K562 (cell line): ENCODE data around the gene AS3MT. TPM values are rescaled to one million over a fixed set of nuclear protein-coding genes. Genes with fewer than 3 reads are reported as not detected.

Experiments used
- ATAC-seq: fragments of 200-7000 bp; cut with Tn5 transposase; 3 replicates; pipeline ENCODE4 v1.9.1; 2020; ENCODE audit warnings: moderate library complexity
- BruUV-seq: library from RNA; stranded (reverse); fragments of 400-500 nt; replicated peaks from 2 replicates; lab custom pipeline; 2021; lab: Mats Ljungman, UMichigan
- CTCF ChIA-PET: fragments of 300-600 bp; formaldehyde crosslinking; extraction: SDS; loops from one replicate; lab custom pipeline; 2021; ENCODE audit warnings: low intra/inter-chr PET ratio; lab: Yijun Ruan, JAX
- POLR2A ChIA-PET: fragments of 300-600, 350-650 bp; sonication (Branson Sonifier 250); formaldehyde crosslinking; extraction: SDS; loops from one replicate; lab custom pipeline; 2021; ENCODE audit warnings: antibody characterized with exemption, inconsistent platforms; lab: Yijun Ruan, JAX
- DNase-seq, 4 experiments: peaks; one replicate each; pipeline versions ENCODE4 v3.0.0 to v3.0.0-alpha.2; 2011 to 2018; ENCODE audit warnings: low spot score in 3 of 4, mixed read lengths in 3 of 4; ENCODE audit errors: extremely low read depth in 1 of 4
- FAIRE-seq: peaks from 2 replicates; lab custom pipeline; 2011; peaks lifted over from hg19 to GRCh38; lab: Jason Lieb, UNC
- H2AFZ ChIP-seq: 2 replicates; pipeline ENCODE4 v1.6.0; 2011; ENCODE audit warnings: low read depth, low read length, control low read depth, inconsistent platforms
- H3K27ac ChIP-seq: fragments of 200-600 bp; 3 replicates; pipeline ENCODE4 v1.8.0; 2011; ENCODE audit warnings: low read depth, mild to moderate bottlenecking, control low read depth, inconsistent platforms, low read length, moderate library complexity, mixed read lengths; ENCODE audit errors: extremely low read depth
- H3K27me3 ChIP-seq, 2 experiments: fragments of 300-600 bp in 1 of 2; 2 replicates in 1 of 2; 3 replicates in 1 of 2; pipeline versions ENCODE4 v1.6.0 to v1.8.0; 2011; ENCODE audit warnings: inconsistent platforms in 2 of 2, low read length in 2 of 2, mild to moderate bottlenecking in 1 of 2, mixed read lengths in 1 of 2, moderate library complexity in 1 of 2; ENCODE audit not compliant: control insufficient read depth in 2 of 2, insufficient read depth in 2 of 2
- H3K36me3 ChIP-seq: fragments of 300-600 bp; 3 replicates; pipeline ENCODE4 v1.8.0; 2011; ENCODE audit warnings: mild to moderate bottlenecking, low read length, inconsistent platforms; ENCODE audit not compliant: control insufficient read depth, insufficient read depth
- H3K4me1 ChIP-seq, 2 experiments: fragments of 200-600 bp in 1 of 2; replicated peaks in 1 of 2; 2 replicates in 1 of 2; 3 replicates in 1 of 2; pipeline versions ENCODE4 v1.5.1 to v1.8.0; 2011; ENCODE audit warnings: inconsistent platforms in 2 of 2, low read length in 2 of 2, mild to moderate bottlenecking in 1 of 2, mixed read lengths in 1 of 2, moderate library complexity in 1 of 2; ENCODE audit not compliant: control insufficient read depth in 2 of 2, insufficient read depth in 2 of 2
- H3K4me2 ChIP-seq: 2 replicates; pipeline ENCODE4 v1.6.1; 2011; ENCODE audit warnings: low read length, control low read depth, inconsistent platforms, mixed read lengths; ENCODE audit not compliant: insufficient read depth
- H3K4me3 ChIP-seq: fragments of 200-600 bp; sonication (generic), shearing (Covaris generic); 2 replicates; pipeline ENCODE4 v1.5.1; 2016; ENCODE audit warnings: control low read depth, inconsistent platforms
- H3K79me2 ChIP-seq: fragments of 200-600 bp; 3 replicates; pipeline ENCODE4 v1.8.0; 2011; ENCODE audit warnings: low read length, inconsistent platforms; ENCODE audit not compliant: control insufficient read depth, insufficient read depth
- H3K9ac ChIP-seq, 2 experiments: 2 replicates each; pipeline versions ENCODE4 v1.6.0 to v1.6.1; 2011; ENCODE audit warnings: low read depth in 2 of 2, low read length in 2 of 2, control low read depth in 1 of 2, inconsistent platforms in 1 of 2, mild to moderate bottlenecking in 1 of 2, mixed read lengths in 1 of 2; ENCODE audit not compliant: insufficient read depth in 1 of 2
- H3K9me1 ChIP-seq: one replicate; pipeline ENCODE4 v1.6.0; 2011; ENCODE audit warnings: inconsistent platforms, mild to moderate bottlenecking, low read length, moderate library complexity; ENCODE audit not compliant: control insufficient read depth, insufficient read depth
- H3K9me3 ChIP-seq: replicated peaks from 2 replicates; pipeline ENCODE4 v1.5.1; 2011; ENCODE audit warnings: low read depth, low read length, inconsistent platforms; ENCODE audit not compliant: control insufficient read depth, insufficient read depth
- H4K20me1 ChIP-seq: replicated peaks from 2 replicates; pipeline ENCODE4 v1.6.1; 2011; ENCODE audit warnings: low read length, inconsistent platforms, mixed read lengths; ENCODE audit not compliant: control insufficient read depth, insufficient read depth
- ADNP ChIP-seq: fragments of 200-800 bp; sonication (Bioruptor generic); IDR thresholded peaks from 2 replicates; pipeline ENCODE4 v1.6.1; 2016; ENCODE audit warnings: missing genetic modification characterization, missing compliant biosample characterization
- ATF6 ChIP-seq: sonication (generic); formaldehyde crosslinking; IDR thresholded peaks from 2 replicates; pipeline ENCODE4 v1.4.0; 2020; ENCODE audit warnings: mild to moderate bottlenecking, missing genetic modification reagents
- CC2D1A ChIP-seq: fragments of 450-650 bp; IDR thresholded peaks from 2 replicates; pipeline ENCODE4 v1.6.1; 2017; ENCODE audit warnings: mild to moderate bottlenecking
- HCFC1 ChIP-seq: IDR thresholded peaks from 2 replicates; pipeline ENCODE4 v1.6.1; 2012; ENCODE audit warnings: low read depth, low read length, improper control_type of control experiment
- HMGN3 ChIP-seq: IDR thresholded peaks from 2 replicates; pipeline ENCODE4 v1.6.1; 2011; ENCODE audit warnings: borderline replicate concordance, low read depth, mild to moderate bottlenecking, mixed read lengths, low read length; ENCODE audit not compliant: insufficient read length; ENCODE audit errors: extremely low read depth
- MTA2 ChIP-seq: fragments of 450-650 bp; IDR thresholded peaks from 2 replicates; pipeline ENCODE4 v1.6.1; 2016; ENCODE audit warnings: low read depth
- NELFE ChIP-seq: IDR thresholded peaks from 2 replicates; pipeline ENCODE4 v1.6.1; 2011; ENCODE audit warnings: mild to moderate bottlenecking; ENCODE audit not compliant: insufficient read depth, insufficient read length
- NFIX ChIP-seq: fragments of 250-450 bp; sonication (Bioruptor Pico); IDR thresholded peaks from 2 replicates; pipeline ENCODE4 v1.4.0; 2020; ENCODE audit warnings: low read depth, mild to moderate bottlenecking, moderate library complexity
- POLR2AphosphoS2 ChIP-seq: IDR thresholded peaks from 2 replicates; pipeline ENCODE4 v1.6.1; 2012; ENCODE audit warnings: low read length, improper control_type of control experiment
- SRSF3 ChIP-seq: fragments of 200-400 bp; formaldehyde crosslinking; IDR thresholded peaks from 2 replicates; pipeline ENCODE4 v1.6.1; 2016; ENCODE audit warnings: mild to moderate bottlenecking, low read length, moderate library complexity; ENCODE audit not compliant: insufficient read depth
- TEAD4 ChIP-seq, 2 experiments: sonication (generic) in 1 of 2; formaldehyde crosslinking in 1 of 2; IDR thresholded peaks; 2 replicates each; pipeline versions ENCODE4 v1.6.1 to v1.8.0; 2012 to 2022; ENCODE audit warnings: borderline replicate concordance in 1 of 2, inconsistent platforms in 1 of 2, low read length in 1 of 2, mild to moderate bottlenecking in 1 of 2, missing genetic modification reagents in 1 of 2
- ZBTB5 ChIP-seq: fragments of 450-650 bp; IDR thresholded peaks from 2 replicates; pipeline ENCODE4 v1.6.1; 2017; ENCODE audit warnings: antibody characterized with exemption
- ZNF12 ChIP-seq: sonication (generic); formaldehyde crosslinking; IDR thresholded peaks from 2 replicates; pipeline ENCODE4 v1.4.0; 2020; ENCODE audit warnings: mild to moderate bottlenecking, missing genetic modification reagents
- ZNF124 ChIP-seq: sonication (generic); formaldehyde crosslinking; IDR thresholded peaks from 2 replicates; pipeline ENCODE4 v1.8.1; 2022; ENCODE audit warnings: missing genetic modification reagents
- ZNF197 ChIP-seq: fragments of 200-800 bp; sonication (Bioruptor generic); IDR thresholded peaks from 2 replicates; pipeline ENCODE4 v1.6.1; 2016; ENCODE audit warnings: low read depth, missing genetic modification characterization, missing compliant biosample characterization
- ZNF408 ChIP-seq: fragments of 250-450 bp; sonication (Bioruptor Pico); IDR thresholded peaks from 2 replicates; pipeline ENCODE4 v1.4.0; 2020; ENCODE audit warnings: low read depth, mild to moderate bottlenecking, moderate library complexity
- WGBS: fragments of 100-300 bp; shearing (Covaris generic); methylation state at CpG from one replicate; pipeline ENCODE4 v1.1.6; 2016; ENCODE audit warnings: low coverage, mixed read lengths; ENCODE audit not compliant: insufficient coverage; ENCODE audit errors: missing lambda C conversion rate; 5-methylcytosine and 5-hydroxymethylcytosine counted together
- in situ Hi-C: fragments of 300-500 bp; cut with MboI; formaldehyde crosslinking; loops from 4 replicates; pipeline ENCODE4 v1.15.0; 2018; ENCODE audit warnings: inconsistent platforms, mixed read lengths
- intact Hi-C: fragments of 100-400 bp; cut with micrococcal nuclease; formaldehyde crosslinking; loops from 2 replicates; pipeline ENCODE4 v1.14.2; 2022
- polyA plus RNA-seq, 8 experiments: library from polyadenylated mRNA; depleted of rRNA in 4 of 8; stranded (reverse) in 5 of 8; unstranded in 3 of 8; fragments of >200 nt; fragmentation: Nextera tagmentation in 2 of 8; fragmentation: Illumina TruSeq in 1 of 8; extraction: Ambion mirVana in 2 of 8; extraction: Trizol in 1 of 8; gene quantifications; 2 replicates each; pipeline versions ENCODE4 v1.2.1 to v1.2.3, GENCODE V29; 2011 to 2014; ENCODE audit warnings: inconsistent platforms in 1 of 8, missing spikeins in 1 of 8
- total RNA-seq, 7 experiments: library from RNA; depleted of rRNA in 6 of 7; stranded (reverse); fragments of >200 nt in 6 of 7; fragmentation: Illumina TruSeq in 2 of 7; extraction: Trizol in 2 of 7; gene quantifications; 2 replicates each; pipeline versions ENCODE4 v1.2.1 to v1.2.3, GENCODE V29; 2011 to 2021; ENCODE audit warnings: low replicate concordance in 1 of 7

AS3MT gene
- total and polyA plus RNA-seq, 9 of the 15 experiments (the other 6 are each of a cell fraction or from before 2014, with no cell fraction given): 0.04 to 0.33 (median 0.19) TPM; not detected in 2

GRCh38 chr10:102856758-102857424, 12.4 kb upstream of the AS3MT start (continued):
- TF ChIP-seq HMGN3: no peak
- TF ChIP-seq, all 486 proteins: peak for 13

- intact Hi-C loops (no loop called here), in situ Hi-C loops (no loop called here)
- WGBS: 93% methylated on average over 2 of the region's 2 CpGs
- peaks cover 14% of the 10 kb centered on the region for H3K79me2 ChIP-seq
- ChIA-PET POLR2A (no interaction called here), CTCF (no interaction called here)
- no peaks in the 10 kb centered on the region for H4K20me1 ChIP-seq
- FAIRE-seq (no peak), DNase-seq (no peak), ATAC-seq (no peak)
- H3K9ac ChIP-seq: no peak overlapping the region
- no peak overlapping the region for H2AFZ ChIP-seq
- H3K27me3 ChIP-seq: no peaks in the 10 kb centered on the region
- H3K36me3 ChIP-seq: peaks cover 10% of the 10 kb centered on the region; the same call in 1 of the 3 replicates
- BruUV-seq: no TSS peak
- H3K9me3 ChIP-seq: no peaks in the 10 kb centered on the region
- no peaks in the 10 kb centered on the region for H3K9me1 ChIP-seq
- H3K27ac ChIP-seq: no peak overlapping the region
- H3K4me1 ChIP-seq: peaks cover 7 to 20% of the 10 kb centered on the region in 2 experiments; a peak in 3 of 5 replicates
- no peak overlapping the region for H3K4me3 ChIP-seq
- H3K4me2 ChIP-seq: no peak overlapping the region
- no peak for TF ChIP-seq ADNP (tag)
- no peak for TF ChIP-seq TEAD4 (IDR thresholded peaks at IDR 0.05; ENCODE audit: low read length)
- no peak for TF ChIP-seq TEAD4 (CRISPR knock-in tag; IDR thresholded peaks at IDR 0.05; ENCODE audit: borderline replicate concordance)
- TF ChIP-seq CC2D1A: no peak
- TF ChIP-seq ZNF124 (CRISPR knock-in tag): no peak
- TF ChIP-seq NELFE: no peak
- no peak for TF ChIP-seq ZNF12 (CRISPR knock-in tag)
- TF ChIP-seq ZNF197: no peak
- TF ChIP-seq MTA2: no peak
- TF ChIP-seq SRSF3: no peak
- TF ChIP-seq ZNF408 (CRISPR knock-in tag): no peak
- no peak for TF ChIP-seq NFIX
- no peak for TF ChIP-seq ZBTB5
- no peak for TF ChIP-seq HCFC1
- TF ChIP-seq ATF6: no peak
- TF ChIP-seq POLR2AphosphoS2: no peak
These were observed 9.4 kb upstream of the AS3MT start for GRCh38 chr10:102859911-102860310.
